ENCODE results near the gene VPS13A.

- TF ChIP-seq GATA2 (IDR thresholded peaks at IDR 0.05; ENCODE audit: low read depth, low read length) (no peak), GATA3 (IDR thresholded peaks at IDR 0.05; ENCODE audit: low read depth, low read length) (no peak)
Measured at GRCh38 chr9:77305622-77306400, 128.5 kb downstream of the VPS13A start.
